ENCODE data around the gene CRCP.

DNA sequence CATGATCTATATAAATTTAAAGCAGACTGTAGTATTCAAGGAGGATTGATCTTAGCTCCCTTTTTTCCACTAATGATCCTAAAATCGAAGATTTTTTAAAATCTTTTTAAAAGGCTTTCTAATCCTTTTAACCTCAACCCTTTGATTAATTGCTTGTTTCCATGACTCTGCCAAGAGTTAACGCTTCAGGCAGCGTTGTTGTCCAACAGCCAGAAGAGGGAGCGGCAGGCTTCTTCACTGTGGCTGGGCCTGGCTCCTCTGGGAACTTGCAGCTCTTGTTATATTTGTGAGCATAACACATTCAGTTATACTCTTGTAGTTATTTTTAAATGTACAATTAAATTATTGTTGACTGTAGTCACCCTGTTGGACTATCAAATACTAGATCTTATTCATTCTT is 26.3 kb downstream of the CRCP start:
- TF ChIP-seq, protein P1, sequence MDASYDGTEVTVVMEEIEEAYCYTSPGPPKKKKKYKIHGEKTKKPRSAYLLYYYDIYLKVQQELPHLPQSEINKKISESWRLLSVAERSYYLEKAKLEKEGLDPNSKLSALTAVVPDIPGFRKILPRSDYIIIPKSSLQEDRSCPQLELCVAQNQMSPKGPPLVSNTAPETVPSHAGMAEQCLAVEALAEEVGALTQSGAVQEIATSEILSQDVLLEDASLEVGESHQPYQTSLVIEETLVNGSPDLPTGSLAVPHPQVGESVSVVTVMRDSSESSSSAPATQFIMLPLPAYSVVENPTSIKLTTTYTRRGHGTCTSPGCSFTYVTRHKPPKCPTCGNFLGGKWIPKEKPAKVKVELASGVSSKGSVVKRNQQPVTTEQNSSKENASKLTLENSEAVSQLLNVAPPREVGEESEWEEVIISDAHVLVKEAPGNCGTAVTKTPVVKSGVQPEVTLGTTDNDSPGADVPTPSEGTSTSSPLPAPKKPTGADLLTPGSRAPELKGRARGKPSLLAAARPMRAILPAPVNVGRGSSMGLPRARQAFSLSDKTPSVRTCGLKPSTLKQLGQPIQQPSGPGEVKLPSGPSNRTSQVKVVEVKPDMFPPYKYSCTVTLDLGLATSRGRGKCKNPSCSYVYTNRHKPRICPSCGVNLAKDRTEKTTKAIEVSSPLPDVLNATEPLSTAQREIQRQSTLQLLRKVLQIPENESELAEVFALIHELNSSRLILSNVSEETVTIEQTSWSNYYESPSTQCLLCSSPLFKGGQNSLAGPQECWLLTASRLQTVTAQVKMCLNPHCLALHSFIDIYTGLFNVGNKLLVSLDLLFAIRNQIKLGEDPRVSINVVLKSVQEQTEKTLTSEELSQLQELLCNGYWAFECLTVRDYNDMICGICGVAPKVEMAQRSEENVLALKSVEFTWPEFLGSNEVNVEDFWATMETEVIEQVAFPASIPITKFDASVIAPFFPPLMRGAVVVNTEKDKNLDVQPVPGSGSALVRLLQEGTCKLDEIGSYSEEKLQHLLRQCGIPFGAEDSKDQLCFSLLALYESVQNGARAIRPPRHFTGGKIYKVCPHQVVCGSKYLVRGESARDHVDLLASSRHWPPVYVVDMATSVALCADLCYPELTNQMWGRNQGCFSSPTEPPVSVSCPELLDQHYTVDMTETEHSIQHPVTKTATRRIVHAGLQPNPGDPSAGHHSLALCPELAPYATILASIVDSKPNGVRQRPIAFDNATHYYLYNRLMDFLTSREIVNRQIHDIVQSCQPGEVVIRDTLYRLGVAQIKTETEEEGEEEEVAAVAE (CRISPR knock-in tag; IDR thresholded peaks at IDR 0.05; ENCODE audit: borderline replicate concordance): no peak
- TF ChIP-seq BRCA1 (CRISPR knock-in tag; IDR thresholded peaks at IDR 0.05) (no peak), MED1 (CRISPR knock-in tag; IDR thresholded peaks at IDR 0.05) (no peak), SETDB1 (CRISPR knock-in tag; IDR thresholded peaks at IDR 0.05; ENCODE audit: borderline replicate concordance) (no peak), RFX3 (CRISPR knock-in tag; IDR thresholded peaks at IDR 0.05) (no peak), ELF1 (CRISPR knock-in tag; IDR thresholded peaks at IDR 0.05) (no peak), KLF16 (CRISPR knock-in tag; IDR thresholded peaks at IDR 0.05) (no peak), ZNF138 (CRISPR knock-in tag; IDR thresholded peaks at IDR 0.05; ENCODE audit: low read depth) (no peak), EHMT2 (IDR thresholded peaks at IDR 0.05; ENCODE audit: borderline replicate concordance, low read depth, low read length) (no peak), GZF1 (CRISPR knock-in tag; IDR thresholded peaks at IDR 0.05) (no peak), ZNF792 (CRISPR knock-in tag; IDR thresholded peaks at IDR 0.05) (no peak)

All from HepG2 (cell line).